AML-193 (cell line): ENCODE measurements around the gene ARHGEF2.
"Not testable (repeated sequence)": the region's sequence is repeated elsewhere in the genome, so short reads cannot be mapped to it uniquely, and the experiment has no call there.

Source experiments
- DNase-seq, 2 experiments: peaks; one replicate each; lab custom pipeline; 2025; lab: John Stamatoyannopoulos, UW

Gene ARHGEF2

GRCh38 chr1:155942578-155943141, 35.7 kb downstream of the ARHGEF2 start:
- no peak for DNase-seq

- no peak for DNase-seq
Observed at GRCh38 chr1:155941845-155942531, 36.4 kb downstream of the ARHGEF2 start.

GRCh38 chr1:155940993-155941844, 37.1 kb downstream of the ARHGEF2 start, which contains the start of gene RXFP4:
TSS of gene RXFP4 (plus strand) at chr1:155941638. CDS start at chr1:155941710, 72 bp downstream.
- DNase-seq: no peak

DNA sequence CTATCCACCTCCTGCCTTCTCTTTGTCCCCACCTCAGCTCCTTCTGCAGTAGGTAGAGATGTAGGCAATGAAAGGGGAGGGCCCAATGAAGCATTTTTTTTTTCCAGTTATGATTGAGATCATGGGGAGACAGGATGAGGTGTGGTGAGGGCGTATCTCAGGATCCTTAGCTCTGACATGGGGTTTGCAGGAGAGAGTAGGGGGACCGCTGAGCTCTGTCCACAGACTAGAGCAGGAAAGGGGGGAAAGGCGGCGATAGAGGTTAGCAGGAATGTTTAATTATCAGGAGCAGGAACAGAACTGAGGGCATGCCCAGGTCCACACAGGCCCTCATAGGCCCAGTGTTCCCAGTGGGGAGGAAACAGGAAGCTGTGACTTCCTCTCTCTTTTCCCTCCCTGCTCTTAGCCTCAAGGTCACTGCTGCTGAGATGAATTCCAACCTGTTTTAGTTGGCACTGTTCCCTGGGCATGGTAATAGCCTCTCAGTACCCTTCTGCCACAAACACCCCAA, 37.8 kb downstream of the ARHGEF2 start:
- peak; percentile 69 to 73 for DNase-seq

- DNase-seq: peak; percentile 67 to 79
Observed at GRCh38 chr1:155938220-155938627, 40.1 kb downstream of the ARHGEF2 start.

DNA sequence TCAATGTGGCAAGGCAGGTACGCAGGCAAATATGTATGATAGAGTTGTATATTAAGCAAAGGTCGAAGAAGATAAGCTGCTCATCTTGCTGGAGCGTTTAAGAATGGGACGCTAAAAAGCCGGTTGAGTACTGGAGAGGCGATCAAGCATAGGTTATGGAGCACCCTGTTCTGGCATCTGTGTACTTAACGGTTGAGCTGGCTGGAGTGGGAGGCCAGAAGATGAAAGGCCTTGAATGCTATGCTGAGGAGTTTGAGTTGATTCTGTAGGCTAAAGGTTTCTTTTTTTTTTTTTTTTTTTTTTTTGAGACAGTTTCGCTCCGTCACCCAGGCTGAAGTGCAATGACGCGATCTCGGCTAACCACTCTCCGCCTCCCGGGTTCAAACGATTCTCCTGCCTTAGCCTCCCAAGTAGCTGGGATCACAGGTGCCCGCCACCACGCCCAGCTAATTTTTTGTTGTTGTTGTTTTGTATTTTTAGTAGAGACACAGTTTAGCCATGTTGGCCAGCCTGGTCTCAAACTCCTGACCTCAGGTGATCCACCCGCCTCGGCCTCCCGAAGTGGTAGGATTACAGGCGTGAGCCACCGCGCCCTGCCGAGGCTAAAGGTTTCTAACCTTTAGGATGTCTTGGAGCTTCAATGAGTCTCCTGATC, 43.3 kb downstream of the ARHGEF2 start:
- DNase-seq: no peak

DNA sequence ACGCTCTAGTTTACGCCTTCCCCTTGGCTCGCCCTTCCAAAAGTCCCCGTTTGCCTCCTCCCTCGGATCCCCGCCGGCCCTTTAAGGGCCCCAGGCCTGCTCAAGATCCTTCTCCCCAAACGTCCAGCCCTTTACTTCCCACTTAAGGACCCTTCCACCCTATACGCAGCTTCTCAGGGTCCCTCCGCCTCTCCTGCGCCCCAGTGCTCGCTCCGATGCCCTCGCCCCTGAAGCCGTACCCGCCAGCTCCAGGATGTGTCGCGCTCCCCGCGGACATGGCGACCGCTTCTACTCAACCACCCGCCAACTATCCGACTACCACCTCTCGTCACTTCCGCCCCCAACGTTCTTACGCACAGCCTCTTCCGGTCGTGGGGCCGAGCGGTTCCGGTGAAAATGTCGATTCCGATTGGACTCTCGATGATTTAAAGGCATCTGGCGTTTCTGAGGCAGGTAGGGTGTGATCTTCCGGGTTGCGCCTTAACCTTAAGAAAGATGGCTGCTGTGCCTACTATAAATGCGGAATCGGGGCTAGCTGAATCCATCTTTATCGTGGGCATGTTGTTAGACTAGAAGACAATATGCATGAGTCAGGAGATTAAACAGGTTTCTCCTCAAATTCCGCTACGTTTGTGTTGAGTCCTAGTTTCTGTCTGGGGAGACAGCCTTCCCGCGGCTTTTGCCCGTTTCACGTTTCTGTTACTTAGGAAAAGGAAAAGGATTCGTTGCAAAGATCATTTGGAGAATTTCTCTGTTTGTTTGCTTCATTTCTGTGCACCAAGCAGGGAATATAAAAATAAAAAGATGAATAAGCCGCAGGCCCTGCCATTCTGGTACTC, 44.0 kb downstream of the ARHGEF2 start, which contains the start of gene KHDC4:
Gene KHDC4, minus strand, starts transcription at position 317 of the 839 bp plus-strand sequence. Its CDS starts 40 bp downstream, at position 277.
- DNase-seq: peak; percentile 98

- DNase-seq: no peak
Observed at GRCh38 chr1:155933591-155934096, 44.7 kb downstream of the ARHGEF2 start.

GRCh38 chr1:155932487-155932886, 45.9 kb downstream of the ARHGEF2 start:
- DNase-seq: no peak

DNA sequence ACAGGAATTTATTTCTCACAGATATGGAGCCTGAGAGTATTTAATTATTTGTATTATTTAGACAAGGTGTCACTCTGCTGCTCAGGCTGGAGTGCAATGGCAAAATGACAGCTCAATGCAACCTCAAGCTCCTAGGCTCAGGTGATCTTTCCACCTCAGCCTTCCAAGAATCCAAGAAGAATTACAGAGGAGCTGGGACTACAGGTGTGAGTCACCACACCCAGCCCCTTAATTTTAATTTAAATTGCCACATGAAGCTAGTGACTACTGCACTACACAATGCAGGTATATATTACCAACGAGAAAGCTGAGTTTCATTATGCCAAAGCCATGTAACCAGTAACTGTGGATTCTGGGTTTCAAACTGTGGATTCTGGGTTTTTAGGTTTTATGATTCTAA, 46.3 kb downstream of the ARHGEF2 start:
- DNase-seq: no peak

GRCh38 chr1:155931332-155932038, 46.9 kb downstream of the ARHGEF2 start:
- DNase-seq: no peak

- DNase-seq: not testable (repeated sequence)
Observed at GRCh38 chr1:155930725-155931124, 47.6 kb downstream of the ARHGEF2 start.

DNA sequence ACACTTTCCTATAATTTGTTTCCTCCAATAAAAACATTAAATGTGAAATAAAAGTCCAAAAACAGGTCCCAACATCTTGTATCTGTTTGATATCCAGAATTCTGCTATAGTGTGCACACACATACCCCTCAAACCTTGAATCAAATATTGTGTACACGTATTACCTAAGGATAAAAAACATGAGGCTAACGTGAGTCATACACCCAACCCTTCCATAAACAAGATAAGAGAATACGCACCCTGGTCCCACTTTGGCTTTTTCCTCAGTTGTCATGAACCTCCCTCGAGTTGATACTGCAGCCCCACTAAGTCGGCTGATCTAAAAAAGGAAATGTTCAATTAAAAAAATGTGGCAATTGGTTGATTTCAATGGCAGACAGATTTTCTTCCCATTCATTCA, 49.3 kb downstream of the ARHGEF2 start:
- DNase-seq: no peak

DNA sequence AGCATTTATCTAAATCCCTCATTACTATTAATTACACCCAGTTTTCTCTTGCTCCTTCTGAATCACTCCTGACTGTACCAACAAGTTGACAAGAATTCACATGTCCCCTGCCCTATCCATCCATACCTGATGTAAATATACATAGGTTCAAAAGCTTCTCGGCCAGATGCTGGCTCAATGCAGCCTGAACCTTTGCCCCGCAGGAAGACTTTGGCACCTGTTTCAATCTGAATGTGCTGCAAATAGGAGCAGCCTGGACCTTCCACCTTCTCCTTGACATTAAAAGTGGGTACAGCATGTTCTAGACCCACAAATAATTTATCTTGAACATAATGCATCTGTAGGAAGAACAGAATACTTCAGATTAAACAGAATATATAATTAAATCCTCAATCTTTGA, 52.8 kb downstream of the ARHGEF2 start:
- no peak for DNase-seq

GRCh38 chr1:155920717-155921116, 57.6 kb downstream of the ARHGEF2 start:
- no peak for DNase-seq

DNA sequence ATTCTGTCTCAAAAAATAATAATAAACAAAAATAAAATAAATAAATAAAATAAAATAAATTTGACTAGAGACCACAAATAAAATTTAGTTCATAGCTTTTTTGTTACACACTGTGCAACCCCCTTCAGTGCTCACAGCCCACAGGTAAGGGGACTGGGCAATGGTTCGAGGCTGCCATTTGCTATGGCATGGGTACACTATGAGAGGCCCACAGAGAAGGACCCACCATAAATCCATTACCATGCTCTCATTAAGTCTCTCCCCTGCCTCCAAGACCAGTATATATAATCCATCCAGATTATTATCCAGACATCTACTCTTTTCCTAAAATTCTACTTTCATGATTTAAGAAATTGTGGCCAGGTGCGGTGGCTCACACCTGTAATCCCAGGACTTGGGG, 58.5 kb downstream of the ARHGEF2 start:
- DNase-seq: no peak

GRCh38 chr1:155918660-155919059, 59.7 kb downstream of the ARHGEF2 start:
- DNase-seq: no peak

- no peak for DNase-seq
Observed at GRCh38 chr1:155913969-155914757, 64.2 kb downstream of the ARHGEF2 start.

DNA sequence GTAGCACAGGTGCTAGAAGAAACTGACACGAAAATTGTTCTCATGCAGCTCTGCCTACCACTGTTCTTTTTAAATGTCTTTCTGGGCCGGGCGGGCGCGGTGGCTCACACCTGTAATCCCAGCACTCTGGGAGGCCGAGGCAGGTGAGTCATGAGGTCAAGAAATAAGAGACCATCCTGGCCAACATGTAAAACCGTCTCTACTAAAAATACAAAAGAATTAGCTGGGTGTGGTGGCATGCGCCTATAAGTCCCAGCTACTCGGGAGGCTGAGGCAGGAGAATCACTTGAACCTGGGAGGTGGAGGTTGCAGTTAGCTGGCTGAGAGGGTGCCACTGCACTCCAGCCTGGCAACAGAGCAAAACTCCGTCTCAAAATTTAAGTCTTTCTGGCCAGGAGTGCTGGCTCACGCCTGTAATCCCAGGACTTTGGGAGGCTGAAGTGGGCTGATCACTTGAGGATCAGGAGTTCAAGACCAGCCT, 66.3 kb downstream of the ARHGEF2 start:
- no peak for DNase-seq
